Testis (tissue), 3 donors: ENCODE data around the gene SERPINB7. TPM values are rescaled to one million over a fixed set of nuclear protein-coding genes. Genes with fewer than 3 reads are reported as not detected.

ENCODE experiments used
- DNase-seq: peaks from one replicate; pipeline ENCODE4 v3.0.0-alpha.2; 2019
- H3K27ac ChIP-seq, 2 donors: fragments of 200-600 bp; sonication (generic); one replicate each; pipeline ENCODE4 v1.5.1; 2019
- H3K27me3 ChIP-seq: fragments of 200-600 bp; sonication (generic); one replicate; pipeline ENCODE4 v1.5.1; 2019
- H3K36me3 ChIP-seq: fragments of 200-600 bp; sonication (generic); one replicate; pipeline ENCODE4 v1.5.1; 2017; ENCODE audit warnings: low read depth; ENCODE audit errors: missing control alignments
- H3K4me1 ChIP-seq: fragments of 200-600 bp; sonication (generic); one replicate; pipeline ENCODE4 v1.5.1; 2019
- H3K4me3 ChIP-seq, 2 donors: fragments of 200-600 bp; sonication (generic); one replicate each; pipeline ENCODE4 v1.5.1; 2017 to 2019
- H3K9me3 ChIP-seq: fragments of 200-600 bp; sonication (generic); one replicate; pipeline ENCODE4 v1.5.1; 2017
- POLR2A ChIP-seq: fragments of 450-650 bp; IDR thresholded peaks from one replicate; pipeline ENCODE4 v1.6.1; 2017; ENCODE audit warnings: antibody characterized with exemption, mild to moderate bottlenecking, moderate library complexity
- WGBS, 2 donors: methylation state at CpG; one replicate each; pipeline ENCODE4 v1.1.5; 2018; 5-methylcytosine and 5-hydroxymethylcytosine counted together
- intact Hi-C: fragments of 100-400 bp; cut with DNase I; formaldehyde crosslinking; loops from one replicate; pipeline ENCODE4 v1.15.1; 2023; ENCODE audit warnings: low total_unique reads
- polyA plus RNA-seq: library from polyadenylated mRNA; stranded (reverse); fragments of 350-450 nt; fragmentation: Illumina TruSeq; extraction: RNeasy Lipid Tissue Mini Kit (QIAGEN cat#74804); gene quantifications from one replicate; pipeline ENCODE4 v1.2.3, GENCODE V29; 2014; ENCODE audit warnings: low read depth, low replicate concordance; ENCODE audit not compliant: insufficient read depth
- total RNA-seq, 2 donors: library from RNA; depleted of rRNA; stranded (reverse); fragments of >200 nt; gene quantifications; one replicate each; pipeline ENCODE4 v1.2.3, GENCODE V29; 2016
- TF ChIP-seq, protein P1 (sequence below), 3 experiments: fragments of 450-650 bp in 2 of 3; fragments of 200-600 bp in 1 of 3; sonication (generic) in 1 of 3; IDR thresholded peaks; one replicate each; pipeline ENCODE4 v1.5.1; 2016 to 2019; ENCODE audit warnings: antibody characterized with exemption in 3 of 3, mild to moderate bottlenecking in 2 of 3, moderate library complexity in 1 of 3

Gene SERPINB7
- total and polyA plus RNA-seq, 3 donors from 2014 or later, result 0.16 to 0.25 TPM; not detected in 1

DNA sequence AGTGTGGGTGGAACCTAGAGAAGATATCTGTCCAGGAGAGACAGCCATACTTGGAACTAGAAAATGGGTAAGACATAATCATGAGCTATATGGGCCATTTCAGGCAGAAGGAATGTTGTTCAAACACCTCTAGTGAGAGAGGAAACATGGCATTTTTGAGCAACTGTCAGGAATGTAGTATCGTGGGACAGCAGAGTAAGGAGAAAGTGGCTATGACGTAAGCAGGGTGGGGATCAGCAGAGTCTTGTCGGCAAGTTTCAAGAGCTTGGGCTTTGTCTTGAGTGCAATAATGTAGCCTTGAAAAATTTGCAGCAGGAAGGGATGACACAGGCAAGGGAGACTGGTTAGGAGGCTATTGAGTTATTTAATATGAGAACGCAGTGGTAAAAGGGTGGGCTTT, 20.4 kb downstream of the SERPINB7 start:
- no peaks in the 10 kb centered on the region for H3K27me3 ChIP-seq
- H3K9me3 ChIP-seq, result no peaks in the 10 kb centered on the region
- H3K4me3 ChIP-seq, result no peak overlapping the region
- H3K4me1 ChIP-seq, result no peaks in the 10 kb centered on the region
- no peak for DNase-seq
- 91 to 93% methylated on average over 4 of the region's 4 CpGs for WGBS, 2 donors
- no peak overlapping the region for H3K27ac ChIP-seq
- H3K36me3 ChIP-seq, result no peaks in the 10 kb centered on the region
- TF ChIP-seq POLR2A, result no peak
- TF ChIP-seq, protein P1, sequence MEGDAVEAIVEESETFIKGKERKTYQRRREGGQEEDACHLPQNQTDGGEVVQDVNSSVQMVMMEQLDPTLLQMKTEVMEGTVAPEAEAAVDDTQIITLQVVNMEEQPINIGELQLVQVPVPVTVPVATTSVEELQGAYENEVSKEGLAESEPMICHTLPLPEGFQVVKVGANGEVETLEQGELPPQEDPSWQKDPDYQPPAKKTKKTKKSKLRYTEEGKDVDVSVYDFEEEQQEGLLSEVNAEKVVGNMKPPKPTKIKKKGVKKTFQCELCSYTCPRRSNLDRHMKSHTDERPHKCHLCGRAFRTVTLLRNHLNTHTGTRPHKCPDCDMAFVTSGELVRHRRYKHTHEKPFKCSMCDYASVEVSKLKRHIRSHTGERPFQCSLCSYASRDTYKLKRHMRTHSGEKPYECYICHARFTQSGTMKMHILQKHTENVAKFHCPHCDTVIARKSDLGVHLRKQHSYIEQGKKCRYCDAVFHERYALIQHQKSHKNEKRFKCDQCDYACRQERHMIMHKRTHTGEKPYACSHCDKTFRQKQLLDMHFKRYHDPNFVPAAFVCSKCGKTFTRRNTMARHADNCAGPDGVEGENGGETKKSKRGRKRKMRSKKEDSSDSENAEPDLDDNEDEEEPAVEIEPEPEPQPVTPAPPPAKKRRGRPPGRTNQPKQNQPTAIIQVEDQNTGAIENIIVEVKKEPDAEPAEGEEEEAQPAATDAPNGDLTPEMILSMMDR (IDR thresholded peaks at IDR 0.05), result no peak
- intact Hi-C loops, result no loop called here

GRCh38 chr18:63799189-63799588, 24.0 kb downstream of the SERPINB7 start:
- Histone ChIP-seq H3K27me3 (no peaks in the 10 kb centered on the region), H3K9me3 (no peaks in the 10 kb centered on the region), H3K36me3 (no peaks in the 10 kb centered on the region), H3K4me3 (no peak overlapping the region), H3K27ac (no peak overlapping the region), H3K4me1 (no peaks in the 10 kb centered on the region)
- intact Hi-C loops, result no loop called here
- DNase-seq, result no peak
- TF ChIP-seq POLR2A, result no peak
- TF ChIP-seq, protein P1 (IDR thresholded peaks at IDR 0.05), result no peak

DNA sequence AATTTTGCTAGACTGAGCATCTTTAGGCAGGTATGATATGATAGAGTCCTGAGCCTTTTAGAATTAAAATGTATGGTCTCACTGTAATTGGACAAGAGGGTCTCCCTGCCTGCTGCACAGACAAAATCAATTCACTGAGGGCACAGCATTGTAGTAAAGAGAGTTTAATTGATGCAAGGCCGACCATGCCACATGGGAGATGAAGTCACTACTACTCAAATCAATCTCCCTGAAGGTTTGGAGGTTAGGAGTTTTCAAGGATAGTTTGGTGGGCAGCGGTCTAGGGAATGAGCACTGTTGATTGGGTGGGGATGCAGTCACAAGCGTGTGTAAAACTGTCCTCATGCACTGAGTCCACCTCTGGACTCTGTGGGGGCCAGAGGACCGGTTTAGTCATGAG, 26.1 kb downstream of the SERPINB7 start:
- Histone ChIP-seq H3K9me3 (no peaks in the 10 kb centered on the region), H3K27me3 (no peaks in the 10 kb centered on the region), H3K36me3 (no peaks in the 10 kb centered on the region), H3K27ac (no peak overlapping the region), H3K4me1 (no peaks in the 10 kb centered on the region), H3K4me3 (no peak overlapping the region)
- intact Hi-C loops, result no loop called here
- no peak for DNase-seq
- TF ChIP-seq, protein P1 (IDR thresholded peaks at IDR 0.05), result no peak
- WGBS, 2 donors, result 75 to 90% methylated on average over 4 of the region's 4 CpGs

DNA sequence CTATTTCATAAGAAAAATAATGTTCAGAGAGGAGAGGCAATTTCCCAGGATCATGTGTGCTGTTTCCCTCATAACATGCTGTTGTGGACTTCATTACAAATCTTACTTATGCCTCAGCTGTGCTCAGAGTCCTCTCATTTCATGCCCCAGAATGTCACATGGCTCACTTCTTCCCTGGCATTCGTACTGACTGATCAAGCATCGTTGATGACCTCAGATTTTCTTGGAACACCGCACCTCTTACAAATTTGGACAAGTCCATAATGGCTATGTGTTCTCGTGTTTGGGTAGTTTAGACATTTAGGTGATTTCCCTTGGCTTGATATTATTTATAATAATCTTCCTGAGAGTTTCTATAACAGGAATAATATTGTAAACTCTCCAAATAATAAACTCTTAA, 32.9 kb downstream of the SERPINB7 start:
- TF ChIP-seq POLR2A, result no peak
- TF ChIP-seq, protein P1 (IDR thresholded peaks at IDR 0.05), result no peak
- Histone ChIP-seq H3K4me1 (no peaks in the 10 kb centered on the region), H3K36me3 (no peaks in the 10 kb centered on the region), H3K27me3 (no peaks in the 10 kb centered on the region), H3K27ac (no peak overlapping the region), H3K4me3 (no peak overlapping the region), H3K9me3 (no peaks in the 10 kb centered on the region)
- DNase-seq, result no peak
- 90 to 91% methylated on average over 4 of the region's 4 CpGs for WGBS, 2 donors
- intact Hi-C loops, result no loop called here

- WGBS, 2 donors, result 53 to 71% methylated on average over 1 of the region's 1 CpG
- no peak for DNase-seq
- intact Hi-C loops, result no loop called here
- TF ChIP-seq, protein P1 (IDR thresholded peaks at IDR 0.05), result no peak
- TF ChIP-seq POLR2A, result no peak
- no peaks in the 10 kb centered on the region for H3K9me3 ChIP-seq
- H3K27me3 ChIP-seq, result no peaks in the 10 kb centered on the region
- no peaks in the 10 kb centered on the region for H3K4me1 ChIP-seq
- H3K4me3 ChIP-seq, result no peak overlapping the region
- H3K36me3 ChIP-seq, result no peaks in the 10 kb centered on the region
- no peak overlapping the region for H3K27ac ChIP-seq
Observed at GRCh38 chr18:63817441-63818051, 42.3 kb downstream of the SERPINB7 start.
